IgD-negative memory B cell (primary cell): ENCODE measurements around the gene COIL. TPM values are rescaled to one million over a fixed set of nuclear protein-coding genes. Genes with fewer than 3 reads are reported as not detected.
"Not testable (repeated sequence)": the region's sequence is repeated elsewhere in the genome, so short reads cannot be mapped to it uniquely, and the experiment has no call there.

ENCODE experiments used
- H3K27ac Mint-ChIP-seq, 3 donors: one replicate each; pipeline ENCODE4 v1.8.0; 2020 to 2022; ENCODE audit warnings: mild to moderate bottlenecking in 3 of 3, mixed read lengths in 3 of 3, moderate library complexity in 1 of 3
- H3K27me3 Mint-ChIP-seq: one replicate; pipeline ENCODE4 v1.8.0; 2021; ENCODE audit warnings: mixed read lengths
- H3K36me3 Mint-ChIP-seq: one replicate; pipeline ENCODE4 v1.8.0; 2020; ENCODE audit warnings: mild to moderate bottlenecking, mixed read lengths
- H3K4me1 Mint-ChIP-seq, 3 donors: one replicate each; pipeline ENCODE4 v1.8.0; 2020 to 2022; ENCODE audit warnings: mixed read lengths in 3 of 3, mild to moderate bottlenecking in 1 of 3
- H3K4me3 Mint-ChIP-seq, 4 donors: one replicate each; pipeline ENCODE4 v1.8.0; 2020 to 2022; ENCODE audit warnings: mild to moderate bottlenecking in 4 of 4, mixed read lengths in 4 of 4, moderate library complexity in 3 of 4
- H3K9me3 Mint-ChIP-seq, 3 donors: one replicate each; pipeline ENCODE4 v1.8.0; 2020 to 2021; ENCODE audit warnings: mixed read lengths in 3 of 3, mild to moderate bottlenecking in 1 of 3
- polyA plus RNA-seq: library from polyadenylated mRNA; unstranded; fragments of 300-500 nt; fragmentation: Illumina TruSeq; gene quantifications from one replicate; pipeline ENCODE4 v1.2.3, GENCODE V29; 2021

Gene COIL
- polyA plus RNA-seq, 1 donor from 2014 or later, result 18.5 TPM

DNA sequence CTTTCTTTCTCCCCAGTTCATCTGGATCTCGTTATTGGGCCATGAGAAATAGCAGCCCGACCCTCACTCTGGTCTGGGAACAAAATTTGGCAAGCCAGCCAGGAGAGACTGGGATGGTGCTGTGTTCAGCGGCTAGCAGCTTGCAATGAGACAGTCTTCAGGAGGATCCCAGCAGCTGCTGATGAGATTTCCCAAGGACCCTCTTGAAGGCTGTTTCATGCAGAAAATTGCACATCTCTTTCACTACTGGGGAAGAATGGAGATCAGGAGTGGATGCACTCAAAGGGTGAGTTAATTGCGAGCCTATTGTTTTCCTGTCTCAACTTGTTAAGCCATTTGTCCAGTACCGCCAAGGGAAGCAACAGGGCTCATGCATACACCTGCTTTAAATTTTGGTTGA, 5.5 kb upstream of the COIL start:
- no peak overlapping the region for H3K27ac Mint-ChIP-seq
- H3K27me3 Mint-ChIP-seq, result no peaks in the 10 kb centered on the region
- H3K4me3 Mint-ChIP-seq, result no peak overlapping the region
- no peaks in the 10 kb centered on the region for H3K9me3 Mint-ChIP-seq
- H3K36me3 Mint-ChIP-seq, result peaks cover 4% of the 10 kb centered on the region
- H3K4me1 Mint-ChIP-seq, result peaks cover 0 to 2% (median 0%) of the 10 kb centered on the region in 3 donors

- H3K4me1 Mint-ChIP-seq, H3K36me3 Mint-ChIP-seq, H3K27ac Mint-ChIP-seq, H3K4me3 Mint-ChIP-seq, H3K9me3 Mint-ChIP-seq, H3K27me3 Mint-ChIP-seq: not testable (repeated sequence)
These were observed 4.8 kb upstream of the COIL start for GRCh38 chr17:56965681-56966080.

- not testable (repeated sequence) for H3K27ac Mint-ChIP-seq, H3K27me3 Mint-ChIP-seq, H3K4me1 Mint-ChIP-seq, H3K4me3 Mint-ChIP-seq, H3K9me3 Mint-ChIP-seq, H3K36me3 Mint-ChIP-seq
These were observed 4.4 kb upstream of the COIL start for GRCh38 chr17:56965241-56965640.

DNA sequence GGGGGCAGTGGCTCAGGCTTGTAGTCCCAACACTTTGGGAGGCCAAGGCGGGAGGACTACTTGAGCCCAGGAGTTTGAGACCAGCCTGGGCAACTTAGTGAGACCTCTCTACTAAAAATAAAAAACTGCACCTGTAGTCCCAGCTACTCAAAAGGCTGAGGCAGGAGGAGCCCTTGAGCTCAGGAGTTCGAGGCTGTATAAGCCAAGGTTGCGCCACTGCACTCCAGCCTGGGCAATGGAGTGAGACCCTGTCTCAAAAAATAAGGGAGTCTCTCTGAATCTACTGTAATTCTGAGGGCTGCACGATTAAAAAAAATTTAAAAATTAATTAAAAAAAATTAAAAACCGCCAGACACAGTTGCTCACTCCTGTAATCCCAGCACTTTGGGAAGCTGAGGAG, 3.9 kb downstream of the COIL start:
- peaks cover 11 to 18% (median 17%) of the 10 kb centered on the region in 3 donors for H3K4me1 Mint-ChIP-seq
- no peaks in the 10 kb centered on the region for H3K9me3 Mint-ChIP-seq
- H3K27ac Mint-ChIP-seq, result no peak overlapping the region
- no peak overlapping the region for H3K4me3 Mint-ChIP-seq
- H3K27me3 Mint-ChIP-seq, result no peaks in the 10 kb centered on the region
- H3K36me3 Mint-ChIP-seq, result no peaks in the 10 kb centered on the region

- H3K36me3 Mint-ChIP-seq, result no peaks in the 10 kb centered on the region
- peaks cover 0 to 8% (median 2%) of the 10 kb centered on the region in 3 donors for H3K4me1 Mint-ChIP-seq
- peak overlapping the region in 1 of 3 donors; percentile 24 for H3K27ac Mint-ChIP-seq
These were observed 11.3 kb downstream of the COIL start for GRCh38 chr17:56949595-56949994.

DNA sequence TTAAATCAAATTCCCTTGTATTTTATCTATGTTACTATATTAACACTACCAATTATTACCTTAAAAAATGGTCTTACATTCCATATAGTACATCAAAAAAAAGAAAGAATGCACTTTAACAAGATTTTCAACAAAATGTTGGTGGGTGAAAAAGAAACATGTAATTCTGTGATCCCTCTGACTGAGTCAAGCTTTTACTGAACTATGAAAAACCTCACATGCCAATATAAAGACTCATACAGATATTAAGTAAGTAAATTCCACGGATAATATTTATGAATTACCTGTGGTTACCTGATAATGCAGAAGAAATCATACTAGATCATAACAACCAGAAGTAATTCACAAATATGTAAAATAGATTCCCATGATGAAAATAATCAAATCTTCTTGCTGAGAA, 12.4 kb downstream of the COIL start:
- H3K36me3 Mint-ChIP-seq, result no peaks in the 10 kb centered on the region

More at GRCh38 chr17:56949595-56949994, 11.3 kb downstream of the COIL start:
- Mint-ChIP-seq H3K9me3 (no peaks in the 10 kb centered on the region), H3K27me3 (no peaks in the 10 kb centered on the region), H3K4me3 (no peak overlapping the region)

GRCh38 chr17:56947741-56948140, 13.1 kb downstream of the COIL start:
- no peaks in the 10 kb centered on the region for H3K36me3 Mint-ChIP-seq
- no peaks in the 10 kb centered on the region for H3K27me3 Mint-ChIP-seq
- H3K4me3 Mint-ChIP-seq, result no peak overlapping the region
- no peak overlapping the region for H3K27ac Mint-ChIP-seq
- H3K4me1 Mint-ChIP-seq, result peaks cover 0 to 5% (median 2%) of the 10 kb centered on the region in 3 donors
- no peaks in the 10 kb centered on the region for H3K9me3 Mint-ChIP-seq

More for the DNA sequence above, 12.4 kb downstream of the COIL start:
- Mint-ChIP-seq H3K4me3 (no peak overlapping the region), H3K27me3 (no peaks in the 10 kb centered on the region), H3K27ac (peak overlapping the region in 1 of 3 donors; percentile 35), H3K9me3 (no peaks in the 10 kb centered on the region), H3K4me1 (peaks cover 0 to 6% (median 2%) of the 10 kb centered on the region in 3 donors)

GRCh38 chr17:56945938-56946505, 14.8 kb downstream of the COIL start:
- no peak overlapping the region for H3K4me3 Mint-ChIP-seq
- no peaks in the 10 kb centered on the region for H3K27me3 Mint-ChIP-seq
- no peaks in the 10 kb centered on the region for H3K9me3 Mint-ChIP-seq
- H3K27ac Mint-ChIP-seq, result no peak overlapping the region
- H3K36me3 Mint-ChIP-seq, result peaks cover 1% of the 10 kb centered on the region
- H3K4me1 Mint-ChIP-seq, result peaks cover 0 to 5% (median 2%) of the 10 kb centered on the region in 3 donors

GRCh38 chr17:56943505-56944125, 17.2 kb downstream of the COIL start:
- Mint-ChIP-seq H3K4me1 (peaks cover 3 to 5% (median 3%) of the 10 kb centered on the region in 3 donors), H3K36me3 (peaks cover 1% of the 10 kb centered on the region), H3K9me3 (no peaks in the 10 kb centered on the region), H3K4me3 (no peak overlapping the region), H3K27ac (no peak overlapping the region), H3K27me3 (no peaks in the 10 kb centered on the region)

DNA sequence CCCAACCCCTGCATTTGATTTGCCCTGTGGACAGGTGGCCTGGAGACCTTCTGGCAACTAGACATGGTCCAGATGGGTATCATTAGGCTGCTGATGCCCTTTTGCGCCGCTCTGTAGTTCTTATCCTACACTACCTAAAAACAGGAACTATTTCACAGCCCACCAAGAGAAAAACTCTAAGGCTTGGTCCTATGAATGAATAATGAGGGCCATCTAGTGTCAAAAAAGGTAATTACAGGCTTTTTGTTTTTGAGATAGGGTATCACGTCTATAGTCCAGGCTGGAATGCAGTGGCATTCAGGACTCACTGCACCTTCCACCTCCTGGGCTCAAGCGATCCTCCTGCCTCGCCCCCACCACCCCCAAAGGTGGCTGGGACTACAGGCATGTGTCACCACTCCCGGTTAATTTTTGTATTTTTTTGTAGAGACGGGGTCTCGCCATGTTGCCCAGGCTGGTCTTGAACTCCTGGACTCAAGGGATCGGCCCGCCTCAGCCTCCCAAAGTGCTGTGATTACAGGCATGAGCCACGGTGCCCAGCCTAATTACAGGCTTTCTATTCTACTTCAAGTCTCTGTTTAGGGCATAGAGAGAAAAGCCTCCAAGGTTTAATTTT, 20.9 kb downstream of the COIL start:
- Mint-ChIP-seq H3K27ac (peak overlapping the region in 2 of 3 donors; percentile 27 to 35), H3K27me3 (no peaks in the 10 kb centered on the region), H3K4me3 (no peak overlapping the region), H3K9me3 (no peaks in the 10 kb centered on the region), H3K36me3 (peaks cover 8% of the 10 kb centered on the region), H3K4me1 (peaks cover 2 to 5% (median 3%) of the 10 kb centered on the region in 3 donors)

DNA sequence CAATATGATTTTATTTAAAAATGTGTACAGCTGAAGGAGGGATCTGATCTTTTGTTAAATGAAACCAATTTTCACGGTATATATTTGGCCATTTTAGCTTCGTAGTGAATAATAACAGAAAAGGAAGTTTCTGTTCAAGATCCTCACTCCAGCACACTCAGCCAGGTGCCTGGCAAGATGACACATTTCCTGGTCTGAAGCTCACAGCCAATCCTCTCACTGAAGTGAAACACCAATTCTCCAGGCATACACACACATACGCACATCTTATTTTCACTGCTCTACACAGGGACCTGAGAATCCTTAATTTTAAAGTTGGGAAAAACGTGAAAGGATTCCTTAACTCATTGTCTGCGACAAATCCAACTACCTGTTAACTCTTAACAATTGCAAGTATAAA, 22.6 kb downstream of the COIL start:
- not testable (repeated sequence) for H3K9me3 Mint-ChIP-seq, H3K4me1 Mint-ChIP-seq, H3K27me3 Mint-ChIP-seq, H3K4me3 Mint-ChIP-seq, H3K27ac Mint-ChIP-seq
- peaks cover 13% of the 10 kb centered on the region for H3K36me3 Mint-ChIP-seq

DNA sequence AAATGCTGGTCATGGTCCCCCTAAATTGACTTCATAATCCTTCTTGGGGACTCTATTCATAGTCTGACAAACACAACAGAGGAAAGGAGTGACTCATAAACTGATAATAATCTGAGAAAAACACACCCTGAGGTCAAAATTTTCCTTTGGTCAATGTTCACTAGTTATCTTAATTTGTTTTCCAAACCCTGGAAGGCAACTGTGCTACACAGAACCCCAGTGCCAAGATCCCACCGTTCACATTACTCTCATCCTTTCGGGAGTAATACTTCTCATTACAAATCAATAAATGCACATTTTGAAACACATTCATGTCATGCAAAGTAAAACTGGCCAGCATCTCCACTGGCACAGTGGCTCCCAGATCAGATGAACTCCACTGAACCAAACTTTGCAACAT, 23.2 kb downstream of the COIL start:
- no peaks in the 10 kb centered on the region for H3K27me3 Mint-ChIP-seq
- H3K27ac Mint-ChIP-seq, result no peak overlapping the region
- peaks cover 13% of the 10 kb centered on the region for H3K36me3 Mint-ChIP-seq
- no peak overlapping the region for H3K4me3 Mint-ChIP-seq
- no peaks in the 10 kb centered on the region for H3K9me3 Mint-ChIP-seq
- H3K4me1 Mint-ChIP-seq, result peaks cover 2 to 5% (median 3%) of the 10 kb centered on the region in 3 donors

GRCh38 chr17:56936697-56937322, 24.0 kb downstream of the COIL start:
- Mint-ChIP-seq H3K4me1 (peaks cover 2 to 5% (median 3%) of the 10 kb centered on the region in 3 donors), H3K9me3 (no peaks in the 10 kb centered on the region), H3K27ac (no peak overlapping the region), H3K36me3 (peaks cover 13% of the 10 kb centered on the region), H3K4me3 (no peak overlapping the region), H3K27me3 (no peaks in the 10 kb centered on the region)

DNA sequence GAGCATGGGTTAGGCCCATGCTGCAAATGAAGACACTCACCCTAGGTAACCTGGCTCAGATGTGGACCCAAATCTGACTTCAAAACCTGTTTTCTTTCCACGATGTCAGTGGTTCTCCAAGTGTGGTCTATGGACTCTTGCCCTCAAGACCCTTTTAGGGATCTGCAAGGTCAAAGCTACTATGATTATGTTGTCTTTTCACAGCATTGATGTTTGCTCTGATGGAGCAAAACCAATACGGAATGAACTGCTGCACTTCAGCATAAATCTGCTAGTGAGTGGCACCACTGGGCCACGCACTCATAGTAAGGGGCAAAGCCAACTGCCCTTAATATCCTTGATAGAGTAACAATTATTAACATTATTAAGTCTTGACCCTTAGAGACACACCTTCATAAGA, 25.4 kb downstream of the COIL start:
- peaks cover 13% of the 10 kb centered on the region for H3K36me3 Mint-ChIP-seq
- peaks cover 0 to 4% (median 0%) of the 10 kb centered on the region in 3 donors for H3K9me3 Mint-ChIP-seq
- peaks cover 2 to 5% (median 3%) of the 10 kb centered on the region in 3 donors for H3K4me1 Mint-ChIP-seq
- H3K4me3 Mint-ChIP-seq, result no peak overlapping the region
- H3K27ac Mint-ChIP-seq, result no peak overlapping the region
- no peaks in the 10 kb centered on the region for H3K27me3 Mint-ChIP-seq

GRCh38 chr17:56934280-56934679, 26.6 kb downstream of the COIL start:
- Mint-ChIP-seq H3K27ac (no peak overlapping the region), H3K27me3 (no peaks in the 10 kb centered on the region), H3K36me3 (peaks cover 13% of the 10 kb centered on the region), H3K4me1 (no peaks in the 10 kb centered on the region), H3K9me3 (peaks cover 0 to 4% (median 1%) of the 10 kb centered on the region in 3 donors), H3K4me3 (no peak overlapping the region)
